CD4-positive, alpha-beta T cell treated with Interleukin-12 subunit alpha and Interleukin-12 subunit beta, for 1 hour (primary cell): ENCODE measurements around the gene CDKN2D.

Source experiments
- DNase-seq: peaks from one replicate; pipeline ENCODE4 v3.0.0-alpha.2; 2020

The CDKN2D gene

DNA sequence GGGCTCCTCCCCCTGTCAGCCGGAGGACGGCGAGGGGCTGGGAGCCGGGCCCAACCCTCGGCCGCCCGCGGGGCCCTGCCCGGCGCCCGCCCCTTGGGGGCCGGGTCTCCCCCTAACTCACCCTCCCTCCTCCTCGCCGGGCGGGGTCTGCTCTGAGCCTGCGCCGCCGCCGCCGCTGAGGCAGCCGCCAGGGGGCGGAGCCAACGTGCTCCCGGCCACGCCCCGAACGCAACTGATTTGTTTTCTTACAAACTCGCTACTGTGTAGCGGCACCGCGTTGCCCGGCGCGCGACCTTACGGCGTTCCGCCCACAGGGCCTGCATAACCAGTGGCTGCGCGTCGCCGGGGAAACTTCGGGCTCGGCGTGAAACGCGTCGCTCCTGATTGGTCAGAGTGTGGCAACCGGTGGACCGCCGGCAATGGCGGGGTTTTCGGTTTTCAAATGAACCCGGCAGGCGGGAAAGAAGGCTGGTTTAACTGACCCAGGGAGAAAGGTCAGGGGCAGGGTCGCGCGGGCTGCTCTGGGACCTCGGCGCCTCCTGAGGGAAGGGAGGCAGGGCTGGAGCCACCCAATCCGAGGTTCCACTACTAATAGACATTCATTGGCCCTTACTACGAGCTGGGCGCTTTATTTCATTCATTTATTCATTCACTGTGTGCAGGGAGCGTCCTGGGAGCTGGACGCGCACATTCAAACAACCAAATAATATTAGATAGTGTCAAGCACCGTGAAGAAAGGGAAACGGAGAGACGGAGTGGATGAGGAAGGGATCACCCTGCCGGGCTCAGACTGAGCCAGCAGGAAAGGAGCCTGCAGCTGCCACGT, at the start of gene CDKN2D:
CDKN2D (minus strand) TSS at position 154 of the 826 bp plus-strand sequence. CDS start 326 bp downstream, outside the sequence.
- DNase-seq = peak; percentile 100

DNA sequence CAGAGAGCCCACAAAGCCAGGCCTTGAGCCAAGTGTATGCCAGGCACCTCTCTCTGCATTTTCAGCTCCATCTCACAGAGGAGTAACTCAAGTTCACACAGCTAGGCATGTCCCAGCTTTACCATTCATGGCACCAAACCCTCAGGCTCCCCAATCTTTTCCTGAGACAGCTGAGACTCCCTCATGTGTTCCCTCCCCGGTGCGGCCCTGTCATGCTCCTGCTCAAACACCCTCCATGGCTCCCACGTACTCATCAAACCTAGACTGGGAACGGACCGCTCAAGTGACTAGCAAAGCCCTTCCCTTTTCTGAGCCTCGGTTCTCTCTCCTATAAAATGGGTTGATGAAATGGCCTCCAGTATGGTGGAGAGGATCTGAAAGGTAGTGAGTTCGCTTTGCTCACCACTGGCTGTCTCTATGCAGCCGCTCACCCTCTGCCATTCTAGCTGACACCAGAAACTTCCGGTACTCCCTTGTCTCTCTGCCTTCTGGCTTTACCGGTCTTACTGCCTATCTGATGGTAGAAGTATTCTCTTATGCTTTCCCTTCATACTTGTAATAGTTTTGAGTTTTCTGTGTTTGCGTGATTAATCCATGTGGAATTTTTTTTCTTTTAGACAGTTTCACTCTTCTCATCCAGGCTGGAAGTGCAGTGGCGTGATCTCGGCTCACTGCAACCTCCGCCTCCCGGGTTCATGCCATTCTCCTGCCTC, 48.8 kb upstream of the CDKN2D start:
- no peak for DNase-seq

DNA sequence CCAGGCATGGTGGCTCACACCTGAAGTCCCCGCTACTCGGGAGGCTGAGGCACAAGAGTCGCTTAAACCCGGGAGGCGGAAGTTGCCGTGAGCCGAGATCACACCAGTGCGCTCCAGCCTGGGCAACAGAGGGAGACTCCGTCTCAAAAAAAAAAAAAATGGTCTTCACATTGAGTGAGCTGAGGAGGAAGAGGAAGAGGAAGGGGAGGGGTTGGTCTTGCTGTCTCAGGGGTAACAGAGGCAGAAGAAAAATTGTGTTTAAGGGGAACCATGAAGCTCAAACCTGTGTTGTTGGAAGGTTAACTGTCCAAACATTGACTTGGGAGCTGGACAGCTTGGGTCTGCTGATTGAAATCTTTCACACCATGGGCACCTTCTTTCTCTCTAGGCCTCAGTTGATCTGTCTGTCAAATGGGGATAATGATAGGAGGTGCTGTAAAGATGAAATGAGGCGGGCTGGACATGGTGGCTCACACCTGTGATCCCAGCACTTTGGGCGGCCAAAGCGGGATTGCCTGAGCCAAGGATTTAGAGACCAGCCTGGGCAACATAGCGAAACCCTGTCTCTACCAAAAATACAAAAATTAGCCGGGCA, 46.7 kb upstream of the CDKN2D start:
- no peak for DNase-seq

DNA sequence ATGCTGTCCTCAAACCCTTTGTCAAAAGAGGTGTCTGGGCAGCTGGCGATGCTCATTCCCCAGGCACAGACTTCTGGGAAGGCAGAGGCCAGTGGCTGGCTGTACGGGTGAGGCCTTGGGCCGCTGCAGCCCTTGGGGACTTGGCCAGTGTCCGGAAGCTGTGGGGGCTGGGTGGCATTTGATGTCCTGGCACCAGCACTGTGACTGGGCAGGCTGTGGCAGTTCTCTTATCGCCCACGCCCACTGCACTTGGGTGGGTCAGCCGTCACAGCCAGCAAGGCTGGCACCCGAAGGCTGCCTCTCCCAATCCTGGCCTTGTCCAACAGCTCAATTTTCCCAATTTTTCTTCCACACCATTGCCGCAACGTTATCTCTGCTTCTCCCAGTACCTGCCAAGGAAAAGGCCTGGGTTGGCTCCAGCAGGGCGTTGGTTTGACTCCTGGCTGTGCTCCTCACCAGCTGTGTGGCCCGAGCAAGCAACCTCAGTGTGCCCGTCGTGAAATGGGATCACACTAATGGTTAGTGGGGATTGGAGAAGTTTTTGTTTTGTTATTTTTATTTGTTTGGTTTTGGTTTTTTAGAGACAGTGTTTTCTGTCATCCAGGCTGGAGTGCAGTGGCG, 43.8 kb upstream of the CDKN2D start:
- DNase-seq = no peak

DNA sequence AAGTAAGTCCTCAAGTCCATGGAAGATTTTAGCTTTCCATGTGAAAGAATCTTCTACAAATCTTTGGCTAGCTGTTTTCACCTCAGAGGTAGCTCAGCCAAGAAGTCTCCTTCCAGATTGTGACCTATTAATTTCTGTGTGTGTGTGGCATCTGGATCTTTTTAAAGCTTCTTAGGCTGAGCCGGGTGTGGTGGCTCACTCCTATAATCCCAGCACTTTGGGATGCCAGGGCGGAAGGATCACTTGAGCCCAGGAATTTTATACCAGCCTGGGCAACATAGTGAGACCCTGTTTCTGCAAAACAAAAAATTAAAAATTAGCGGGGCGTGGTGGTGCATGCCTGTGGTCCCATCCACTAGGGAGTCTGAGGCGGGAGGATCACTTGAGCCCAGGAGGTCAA, 43.1 kb upstream of the CDKN2D start:
- no peak for DNase-seq

DNA sequence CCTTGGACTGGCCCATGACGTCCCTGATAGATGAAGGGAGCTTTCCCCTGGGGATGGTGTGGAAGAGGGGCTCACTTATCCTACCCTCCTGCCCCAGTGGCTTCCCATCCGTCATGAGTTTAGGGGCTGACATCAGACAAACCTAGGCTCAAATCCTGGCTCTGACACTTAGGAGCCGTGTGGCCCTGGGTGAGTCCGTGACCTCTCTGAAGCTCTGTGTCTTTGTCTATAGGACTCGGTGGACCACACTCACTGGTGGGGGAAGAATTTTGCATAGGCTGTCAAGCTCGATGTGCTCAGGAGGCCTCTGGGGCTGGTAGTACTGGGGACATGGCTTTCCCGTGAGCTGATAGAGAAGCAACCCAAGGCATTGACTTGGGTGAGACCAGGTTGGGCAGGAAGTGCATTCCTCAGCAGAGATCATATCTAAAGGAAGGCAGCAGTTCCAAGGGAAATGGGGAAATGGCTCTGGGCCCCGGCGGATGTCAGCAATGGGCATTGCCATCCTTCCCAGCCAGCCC, 35.7 kb upstream of the CDKN2D start:
- DNase-seq = peak; percentile 28

DNA sequence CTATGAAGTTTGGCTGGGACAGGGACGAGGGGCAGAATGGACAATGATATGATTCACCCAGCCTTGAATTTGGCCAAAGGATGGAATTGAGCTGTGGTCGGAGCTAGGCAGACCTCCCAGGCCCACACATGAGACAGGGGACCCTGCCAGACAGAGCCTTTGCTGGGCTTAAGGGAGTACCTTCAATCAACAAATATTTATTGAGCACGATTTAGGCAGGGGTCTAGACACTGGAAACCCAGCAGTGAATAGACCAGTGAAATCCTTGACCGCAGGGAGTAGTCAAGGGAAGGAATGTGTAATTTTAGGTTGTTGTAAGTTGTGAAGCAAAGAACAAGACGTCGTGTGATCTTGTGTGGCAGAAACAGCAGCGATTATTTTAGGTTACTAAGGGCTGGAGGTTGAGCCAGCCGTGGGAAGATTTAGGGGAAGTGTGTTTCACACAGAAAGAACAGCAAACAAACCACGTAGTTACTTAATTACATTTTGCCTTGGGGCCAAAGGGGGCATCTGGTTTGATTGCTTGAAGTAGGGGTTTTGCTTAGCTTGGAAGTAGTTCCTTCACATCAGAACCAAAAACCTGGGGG, 35.2 kb upstream of the CDKN2D start:
- DNase-seq = peak; percentile 71

DNA sequence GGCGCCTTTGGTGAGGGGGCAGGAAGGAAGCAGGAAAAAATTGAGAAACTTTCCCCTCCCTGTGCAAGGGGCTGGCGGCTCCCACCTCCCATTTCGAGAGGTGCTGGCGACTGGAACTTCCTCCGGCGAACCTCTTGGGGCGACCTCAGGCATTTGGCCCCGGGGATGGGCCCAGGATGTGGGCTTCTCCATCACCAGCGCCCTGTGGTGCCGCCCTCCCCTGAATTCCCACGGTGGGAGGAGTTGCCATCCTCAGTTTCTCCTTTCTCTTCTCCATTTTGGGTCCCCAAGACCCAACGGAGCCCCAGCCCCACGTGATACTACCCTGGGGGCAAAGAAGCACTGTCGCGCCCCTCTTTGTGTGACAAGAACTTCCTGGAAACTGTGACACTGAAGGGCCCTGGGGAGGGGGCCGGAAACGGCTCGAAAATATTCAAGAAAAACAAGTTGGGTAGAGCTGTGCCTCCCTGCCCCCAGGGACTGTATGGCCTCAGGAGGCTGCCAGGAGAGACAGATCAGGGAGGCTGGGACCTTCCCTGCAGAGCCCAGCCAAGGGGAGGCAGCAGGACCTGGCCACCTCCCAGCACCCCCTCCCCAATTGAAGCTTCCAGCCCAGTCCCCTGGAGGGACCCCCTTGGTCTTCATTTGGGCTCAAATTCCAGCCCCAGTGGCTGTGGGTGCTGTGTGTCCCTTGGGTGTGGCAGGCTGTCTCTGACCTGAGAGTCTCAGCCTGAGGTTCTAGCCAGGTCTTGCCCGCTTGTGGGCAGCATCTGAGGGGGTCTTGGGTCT, 34.5 kb upstream of the CDKN2D start:
- DNase-seq = peak; percentile 90

DNA sequence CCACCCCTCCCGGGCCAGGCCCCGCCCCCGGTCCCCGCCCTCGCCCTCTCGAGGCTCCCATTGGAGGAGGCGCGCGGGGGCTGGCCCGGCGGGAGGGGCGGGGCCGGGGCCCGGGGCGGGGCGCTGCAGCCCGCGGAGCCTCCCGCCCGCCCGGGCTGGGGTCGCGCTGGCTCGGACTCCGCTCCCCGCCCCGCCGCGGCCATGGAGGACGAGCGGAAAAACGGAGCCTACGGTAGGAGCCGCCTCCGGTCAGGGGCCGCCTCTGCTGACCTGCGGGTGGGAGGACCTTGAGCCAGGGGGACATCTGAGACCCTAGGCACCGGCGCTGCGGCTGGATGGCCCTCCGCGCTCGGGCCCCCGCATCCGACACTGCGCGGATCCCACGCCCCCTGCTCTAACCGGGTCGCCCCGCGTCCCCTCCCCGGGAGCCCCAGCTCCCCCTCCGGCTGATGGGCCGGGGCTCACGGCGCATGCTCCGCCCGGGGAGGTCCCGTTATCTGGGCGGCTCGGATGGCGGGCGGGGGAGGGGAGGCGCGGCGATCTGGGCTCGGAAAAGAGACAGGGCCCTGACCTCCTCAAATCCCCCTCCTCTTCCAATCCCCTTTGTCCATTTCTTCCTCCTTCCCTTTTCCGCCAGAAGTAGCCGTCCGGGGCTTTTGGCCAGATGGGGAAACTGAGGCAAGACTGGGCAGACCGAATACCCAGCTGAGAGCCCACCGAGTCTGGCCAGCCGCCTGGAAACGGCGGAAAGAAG, 33.7 kb upstream of the CDKN2D start:
- peak; percentile 90 for DNase-seq

DNA sequence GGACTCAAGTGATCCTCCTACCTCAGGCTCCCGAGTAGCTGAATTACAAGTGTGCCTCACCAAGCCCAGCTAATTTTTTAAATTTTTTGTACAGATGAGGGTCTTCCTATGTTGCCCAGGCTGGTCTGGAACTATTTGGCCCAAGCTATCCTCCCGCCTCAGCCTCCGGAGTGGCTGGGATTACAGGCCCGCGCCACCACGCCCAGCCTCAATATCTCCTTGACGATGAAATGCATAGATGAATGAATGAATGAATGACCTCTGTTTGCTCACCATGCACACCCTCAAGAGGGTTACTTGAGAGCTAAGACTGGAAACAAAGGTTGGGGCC, 33.2 kb upstream of the CDKN2D start:
- DNase-seq = no peak

DNA sequence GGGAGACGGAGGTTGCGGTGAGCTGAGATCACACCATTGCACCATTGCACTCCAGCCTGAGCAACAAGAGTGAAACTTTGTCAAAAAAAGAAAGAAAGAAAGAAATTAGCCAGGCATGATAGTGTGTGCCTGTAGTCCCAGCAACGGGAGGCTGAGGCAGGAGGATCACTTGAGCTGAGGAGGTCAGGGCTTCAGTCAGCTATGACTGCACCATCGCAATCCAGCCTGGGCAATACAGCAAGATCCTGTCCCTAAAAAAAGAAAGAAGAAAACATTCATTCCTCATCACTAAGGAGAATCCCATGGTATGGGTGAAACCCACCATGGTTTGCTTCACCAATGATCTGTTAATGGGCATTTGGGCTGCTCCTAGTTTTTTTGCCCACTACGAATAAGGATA, 31.4 kb upstream of the CDKN2D start:
- no peak for DNase-seq

DNA sequence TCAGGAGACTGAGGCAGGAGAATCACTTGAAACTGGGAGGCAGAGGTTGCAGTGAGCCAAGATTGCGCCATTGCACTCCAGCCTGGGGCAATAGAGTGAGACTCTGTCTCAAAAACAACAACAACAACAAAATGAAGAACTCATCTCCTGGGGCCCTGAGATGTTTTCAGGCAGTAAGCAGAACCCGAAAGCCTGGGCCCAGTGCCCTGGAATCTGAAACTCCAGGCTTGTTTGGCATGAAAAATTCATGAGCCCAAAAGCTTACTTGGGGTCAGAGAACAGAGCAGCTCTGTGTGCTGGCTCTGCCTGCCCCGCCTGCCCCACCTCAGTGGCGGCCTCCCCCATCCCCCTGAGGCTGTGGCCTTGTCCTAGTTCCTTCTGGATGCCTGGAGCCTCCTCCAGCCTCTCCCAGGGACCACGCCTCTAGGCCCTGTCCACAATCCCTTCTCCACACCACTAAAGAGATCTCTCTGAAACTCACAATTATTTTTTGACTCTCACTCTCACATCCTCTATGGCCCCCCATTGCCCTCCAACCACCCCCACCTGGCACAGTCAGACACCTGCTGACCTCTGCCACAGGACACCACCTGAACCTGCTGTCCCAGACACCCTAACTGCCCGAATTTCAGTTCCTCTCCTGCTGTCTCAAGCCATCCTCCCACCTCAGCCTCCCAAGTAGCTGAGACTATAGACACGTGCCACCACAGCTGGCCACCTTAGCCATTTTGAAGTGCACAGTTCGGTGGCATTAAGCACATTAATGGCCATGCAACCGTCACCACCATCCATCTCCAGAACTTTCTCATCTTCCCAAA, 25.2 kb upstream of the CDKN2D start:
- DNase-seq = no peak

DNA sequence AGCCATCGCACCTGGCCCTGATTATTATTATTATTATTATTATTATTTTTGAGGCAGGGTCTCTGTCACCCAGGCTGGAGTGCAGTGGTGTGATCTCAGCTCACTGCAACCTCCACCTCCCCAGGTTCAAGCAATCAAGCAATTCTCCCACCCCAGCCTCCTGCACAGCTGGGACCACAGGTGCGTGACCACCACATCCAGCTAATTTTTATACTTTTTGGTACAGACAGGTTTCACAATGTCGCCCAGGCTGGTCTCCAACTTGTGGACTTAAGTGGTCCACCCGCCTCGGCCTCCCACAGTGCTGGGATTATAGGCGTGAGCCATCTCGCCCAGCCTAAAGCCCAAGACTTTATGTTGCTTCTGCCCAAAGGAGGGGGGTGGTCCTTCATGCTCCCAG, 24.4 kb upstream of the CDKN2D start:
- DNase-seq = no peak

DNA sequence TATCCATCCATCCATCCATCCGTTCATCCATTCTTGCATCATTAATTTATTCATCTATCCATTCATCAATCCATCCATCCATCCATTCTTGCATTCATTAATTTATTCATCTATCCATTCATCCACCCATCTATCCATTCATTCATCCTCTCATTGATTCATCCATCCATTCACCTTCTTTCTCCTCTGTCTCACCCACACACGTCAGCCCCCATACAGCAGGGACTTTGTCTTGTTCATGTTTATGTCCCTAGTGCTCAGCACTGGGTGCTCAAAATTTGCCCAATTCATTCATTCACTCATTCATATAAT, 19.0 kb upstream of the CDKN2D start:
- DNase-seq = no peak

DNA sequence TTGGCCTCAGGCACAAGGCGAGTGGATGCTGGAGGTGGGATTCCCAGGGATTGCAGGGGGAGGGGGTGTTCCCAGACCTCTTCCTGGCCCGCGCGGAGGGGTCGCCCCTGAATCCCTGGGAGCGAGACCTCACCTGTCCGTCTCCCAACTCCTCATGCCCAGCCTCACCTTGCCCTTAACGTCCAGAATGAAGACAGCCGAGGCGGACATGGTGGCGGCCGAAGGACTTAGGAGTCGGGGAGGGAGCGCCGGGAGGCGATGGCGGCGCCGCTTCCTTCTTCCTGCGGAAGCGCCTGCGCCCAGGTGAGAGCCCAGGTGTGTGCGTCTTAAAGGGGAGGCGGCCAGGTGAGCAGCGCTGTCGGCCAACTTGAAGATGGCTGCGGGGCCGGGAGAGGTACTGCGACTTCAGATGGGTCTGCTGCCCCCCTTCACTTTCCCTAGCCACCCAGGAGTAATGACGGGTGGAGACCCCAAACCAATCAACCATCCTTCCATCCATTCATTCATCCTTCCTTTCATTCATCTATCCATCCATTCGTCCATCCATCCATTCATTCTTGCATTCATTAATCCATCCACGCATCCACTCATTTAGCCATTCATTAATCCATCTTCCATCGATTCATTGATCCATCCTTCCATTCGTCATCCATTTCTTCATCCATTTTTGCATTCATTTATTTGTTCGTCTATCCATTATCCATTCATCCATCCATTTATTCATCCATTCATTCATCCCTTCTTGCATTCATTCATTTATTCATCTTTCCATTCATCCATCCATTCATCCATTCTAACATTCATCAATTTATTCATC, 18.5 kb upstream of the CDKN2D start, which contains the start of gene AP1M2:
AP1M2 (minus strand) TSS at position 291 of the 817 bp plus-strand sequence; CDS start at position 210, 81 bp downstream.
- no peak for DNase-seq

DNA sequence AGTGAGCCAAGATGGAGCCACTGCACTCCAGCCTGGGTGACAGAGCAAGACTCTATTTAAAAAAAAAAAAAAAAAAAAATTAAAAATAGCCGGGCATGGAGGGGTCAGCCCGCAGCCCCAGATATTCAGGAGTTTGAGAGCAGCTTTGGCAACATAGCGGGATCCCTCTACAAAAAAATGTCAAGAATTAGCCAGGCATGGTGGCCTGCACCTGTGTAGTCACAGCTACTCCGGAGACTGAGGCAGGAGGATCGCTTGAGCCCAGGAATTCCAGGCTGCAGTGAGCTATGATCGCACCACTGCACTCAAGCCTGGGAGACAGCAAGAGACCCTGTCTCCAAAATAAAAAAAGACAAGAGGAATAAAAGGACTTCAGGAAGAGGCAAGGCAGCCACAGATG, 17.6 kb upstream of the CDKN2D start:
- DNase-seq = no peak

DNA sequence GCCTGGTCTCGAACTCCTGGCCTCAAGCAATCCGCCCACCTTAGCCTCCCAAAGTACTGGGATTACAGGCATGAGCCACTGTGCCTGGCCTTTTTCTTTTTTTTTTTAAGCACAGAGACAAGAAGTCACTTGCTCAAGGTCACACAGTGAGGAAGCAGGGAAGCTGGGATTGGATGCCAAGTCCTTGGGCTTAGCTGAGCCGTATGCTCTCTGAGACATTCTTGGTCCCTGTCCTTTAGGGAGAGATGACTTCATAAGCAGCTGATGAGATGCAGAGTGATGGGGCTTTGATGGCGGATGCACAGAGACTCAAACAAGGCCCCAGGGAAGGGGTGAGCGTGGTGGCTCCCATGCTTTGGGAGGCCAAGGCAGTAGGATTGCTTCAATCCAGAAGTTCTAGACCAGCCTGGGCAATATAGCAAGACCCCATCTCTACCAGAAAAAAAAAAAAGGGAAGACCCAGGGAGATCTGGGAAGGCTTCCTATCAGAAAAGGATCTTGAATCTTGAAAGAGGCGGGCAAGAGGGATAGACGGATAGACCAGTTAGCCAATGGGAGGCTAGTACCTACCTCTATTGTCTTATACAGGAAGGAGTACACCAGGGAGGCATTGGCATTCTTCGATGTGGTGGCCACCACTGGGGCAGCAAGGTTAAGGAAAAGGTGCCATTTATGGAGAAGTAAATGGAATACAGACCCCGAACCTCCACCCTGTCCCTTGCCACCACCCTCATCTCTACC, 14.4 kb upstream of the CDKN2D start:
- no peak for DNase-seq

DNA sequence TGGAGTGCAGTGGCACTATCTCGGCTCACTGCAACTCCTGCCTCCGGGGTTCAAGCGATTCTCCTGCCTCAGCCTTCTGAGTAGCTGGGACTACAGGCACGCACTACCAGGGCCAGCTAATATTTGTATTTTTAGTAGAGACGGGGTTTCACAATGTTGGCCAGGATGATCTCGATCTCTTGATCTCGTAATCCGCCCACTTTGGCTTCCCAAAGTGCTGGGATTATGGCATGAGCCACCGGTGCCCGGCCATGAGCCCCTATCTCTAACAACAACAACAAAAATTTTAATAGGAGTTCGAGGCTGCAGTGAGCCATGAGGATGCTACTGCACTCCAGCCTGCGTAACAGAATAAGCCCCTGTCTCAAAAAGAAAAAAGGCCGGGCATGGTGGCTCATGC, 13.3 kb upstream of the CDKN2D start:
- DNase-seq = no peak
